ENCODE data around the gene IQCH. TPM values are rescaled to one million over a fixed set of nuclear protein-coding genes. Genes with fewer than 3 reads are reported as not detected.

The IQCH gene
- polyA plus RNA-seq, 3 donors = 0.03 TPM; not detected in 2

- no peak for DNase-seq
- no peak overlapping the region for H3K27ac ChIP-seq (ENCODE audit: low read depth in 1 of 2, low read length in 2 of 2)
- no peaks in the 10 kb centered on the region for H3K27me3 ChIP-seq (ENCODE audit: control insufficient read depth in 2 of 2, insufficient read depth in 2 of 2, low read length in 2 of 2)
- no peak for TF ChIP-seq CTCF (IDR thresholded peaks at IDR 0.05)
- intact Hi-C loops (cut with micrococcal nuclease) = no loop called here
- no peaks in the 10 kb centered on the region for H3K9me3 Mint-ChIP-seq
- no peaks in the 10 kb centered on the region for H3K4me1 ChIP-seq (ENCODE audit: control insufficient read depth in 1 of 2, insufficient read depth in 2 of 2, low read length in 2 of 2)
- H3K4me2 ChIP-seq (replicated peaks; ENCODE audit: extremely low read depth, low read length, poor library complexity, severe bottlenecking) = no peak overlapping the region
- peaks cover 0 to 41% of the 10 kb centered on the region in 2 donors for H3K36me3 ChIP-seq (replicated peaks in 1 of 2; ENCODE audit: control insufficient read depth in 1 of 2, insufficient read depth in 2 of 2, low read length in 2 of 2)
- no peaks in the 10 kb centered on the region for H4K20me1 ChIP-seq (ENCODE audit: insufficient read depth, low read length)
- no peaks in the 10 kb centered on the region for H3K79me2 ChIP-seq (ENCODE audit: insufficient read depth, low read length)
- H3K4me3 Mint-ChIP-seq = no peak overlapping the region
- no peak overlapping the region for H3K4me3 ChIP-seq (replicated peaks in 1 of 3; ENCODE audit: low read depth in 2 of 3, low read length in 3 of 3)
- no peak overlapping the region for H3K9ac ChIP-seq (ENCODE audit: insufficient read depth, low read length, poor library complexity, severe bottlenecking)
- H3K9me3 ChIP-seq (replicated peaks in 1 of 2; ENCODE audit: control insufficient read depth in 1 of 2, insufficient read depth in 1 of 2, low read length in 2 of 2) = no peaks in the 10 kb centered on the region
- no peaks in the 10 kb centered on the region for H3K27me3 Mint-ChIP-seq (ENCODE audit: low read depth in 3 of 3)
- H2AFZ ChIP-seq (ENCODE audit: insufficient read depth, low read depth, low read length, poor library complexity, severe bottlenecking) = no peak overlapping the region
- peak overlapping the region in 2 of 7 donors; percentile 32 to 42 for H3K27ac Mint-ChIP-seq
- peaks cover 36 to 38% of the 10 kb centered on the region in 2 donors for H3K36me3 Mint-ChIP-seq
- peaks cover 2% of the 10 kb centered on the region for H3K4me1 Mint-ChIP-seq
Observed at GRCh38 chr15:67216859-67217258, 37.7 kb upstream of the IQCH start.

- Histone ChIP-seq H3K79me2 (ENCODE audit: insufficient read depth, low read length) (no peaks in the 10 kb centered on the region), H3K36me3 (replicated peaks in 1 of 2; ENCODE audit: control insufficient read depth in 1 of 2, insufficient read depth in 2 of 2, low read length in 2 of 2) (peaks cover 0 to 41% of the 10 kb centered on the region in 2 donors), H3K4me2 (replicated peaks; ENCODE audit: extremely low read depth, low read length, poor library complexity, severe bottlenecking) (no peak overlapping the region), H4K20me1 (ENCODE audit: insufficient read depth, low read length) (no peaks in the 10 kb centered on the region), H2AFZ (ENCODE audit: insufficient read depth, low read depth, low read length, poor library complexity, severe bottlenecking) (no peak overlapping the region), H3K27me3 (ENCODE audit: control insufficient read depth in 2 of 2, insufficient read depth in 2 of 2, low read length in 2 of 2) (no peaks in the 10 kb centered on the region), H3K4me1 (ENCODE audit: control insufficient read depth in 1 of 2, insufficient read depth in 2 of 2, low read length in 2 of 2) (no peaks in the 10 kb centered on the region), H3K4me3 (replicated peaks in 1 of 3; ENCODE audit: low read depth in 2 of 3, low read length in 3 of 3) (no peak overlapping the region), H3K27ac (ENCODE audit: low read depth in 1 of 2, low read length in 2 of 2) (no peak overlapping the region), H3K9ac (ENCODE audit: insufficient read depth, low read length, poor library complexity, severe bottlenecking) (no peak overlapping the region), H3K9me3 (replicated peaks in 1 of 2; ENCODE audit: control insufficient read depth in 1 of 2, insufficient read depth in 1 of 2, low read length in 2 of 2) (no peaks in the 10 kb centered on the region)
- TF ChIP-seq CTCF (IDR thresholded peaks at IDR 0.05) = no peak
- H3K27ac Mint-ChIP-seq = no peak overlapping the region
- H3K4me1 Mint-ChIP-seq = peaks cover 2% of the 10 kb centered on the region
- no peaks in the 10 kb centered on the region for H3K27me3 Mint-ChIP-seq (ENCODE audit: low read depth in 3 of 3)
- intact Hi-C loops (cut with micrococcal nuclease) = no loop called here
- H3K4me3 Mint-ChIP-seq = no peak overlapping the region
- H3K9me3 Mint-ChIP-seq = no peaks in the 10 kb centered on the region
- H3K36me3 Mint-ChIP-seq = peaks cover 33 to 37% of the 10 kb centered on the region in 2 donors
- DNase-seq = no peak
Observed at GRCh38 chr15:67218428-67218827, 36.2 kb upstream of the IQCH start.
